ENCODE data around the gene CLN3. TPM values are rescaled to one million over a fixed set of nuclear protein-coding genes. Genes with fewer than 3 reads are reported as not detected.

The CLN3 gene
- total and polyA plus RNA-seq, 8 donors = 22.1 to 72.8 (median 25.7) TPM

DNA sequence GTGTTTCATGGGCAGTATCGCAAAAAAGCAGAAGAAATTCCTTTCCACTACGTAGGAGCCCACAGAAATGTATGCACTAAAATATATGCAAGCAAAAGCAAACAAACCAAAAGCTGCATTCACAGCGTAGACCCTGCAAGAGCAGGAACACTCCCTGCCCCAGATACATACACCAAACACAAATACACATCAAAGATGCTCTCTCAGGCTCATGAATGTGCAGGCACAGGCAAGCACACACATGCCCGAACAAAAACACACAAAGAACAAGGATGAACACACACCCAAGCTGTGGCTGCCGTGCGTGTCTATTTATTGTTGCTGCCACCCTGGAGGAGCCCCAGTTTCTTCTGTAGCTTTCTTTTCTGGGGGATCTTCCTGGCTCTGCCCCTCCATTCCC is 45.2 kb upstream of the CLN3 start:
- Histone ChIP-seq H3K4me1 (peaks cover 16 to 54% of the 10 kb centered on the region in 2 donors), H3K9me3 (no peaks in the 10 kb centered on the region), H3K4me3 (peak overlapping the region; percentile 38 to 47), H3K36me3 (peaks cover 0 to 5% of the 10 kb centered on the region in 2 donors), H3K27ac (peak overlapping the region in 1 of 2 donors; percentile 92), H3K27me3 (no peaks in the 10 kb centered on the region)
- intact Hi-C loops (cut with DNase I) = no loop called here
- ATAC-seq (no peak), DNase-seq (no peak)
- TF ChIP-seq, protein P1, sequence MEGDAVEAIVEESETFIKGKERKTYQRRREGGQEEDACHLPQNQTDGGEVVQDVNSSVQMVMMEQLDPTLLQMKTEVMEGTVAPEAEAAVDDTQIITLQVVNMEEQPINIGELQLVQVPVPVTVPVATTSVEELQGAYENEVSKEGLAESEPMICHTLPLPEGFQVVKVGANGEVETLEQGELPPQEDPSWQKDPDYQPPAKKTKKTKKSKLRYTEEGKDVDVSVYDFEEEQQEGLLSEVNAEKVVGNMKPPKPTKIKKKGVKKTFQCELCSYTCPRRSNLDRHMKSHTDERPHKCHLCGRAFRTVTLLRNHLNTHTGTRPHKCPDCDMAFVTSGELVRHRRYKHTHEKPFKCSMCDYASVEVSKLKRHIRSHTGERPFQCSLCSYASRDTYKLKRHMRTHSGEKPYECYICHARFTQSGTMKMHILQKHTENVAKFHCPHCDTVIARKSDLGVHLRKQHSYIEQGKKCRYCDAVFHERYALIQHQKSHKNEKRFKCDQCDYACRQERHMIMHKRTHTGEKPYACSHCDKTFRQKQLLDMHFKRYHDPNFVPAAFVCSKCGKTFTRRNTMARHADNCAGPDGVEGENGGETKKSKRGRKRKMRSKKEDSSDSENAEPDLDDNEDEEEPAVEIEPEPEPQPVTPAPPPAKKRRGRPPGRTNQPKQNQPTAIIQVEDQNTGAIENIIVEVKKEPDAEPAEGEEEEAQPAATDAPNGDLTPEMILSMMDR (IDR thresholded peaks at IDR 0.05) = no peak

DNA sequence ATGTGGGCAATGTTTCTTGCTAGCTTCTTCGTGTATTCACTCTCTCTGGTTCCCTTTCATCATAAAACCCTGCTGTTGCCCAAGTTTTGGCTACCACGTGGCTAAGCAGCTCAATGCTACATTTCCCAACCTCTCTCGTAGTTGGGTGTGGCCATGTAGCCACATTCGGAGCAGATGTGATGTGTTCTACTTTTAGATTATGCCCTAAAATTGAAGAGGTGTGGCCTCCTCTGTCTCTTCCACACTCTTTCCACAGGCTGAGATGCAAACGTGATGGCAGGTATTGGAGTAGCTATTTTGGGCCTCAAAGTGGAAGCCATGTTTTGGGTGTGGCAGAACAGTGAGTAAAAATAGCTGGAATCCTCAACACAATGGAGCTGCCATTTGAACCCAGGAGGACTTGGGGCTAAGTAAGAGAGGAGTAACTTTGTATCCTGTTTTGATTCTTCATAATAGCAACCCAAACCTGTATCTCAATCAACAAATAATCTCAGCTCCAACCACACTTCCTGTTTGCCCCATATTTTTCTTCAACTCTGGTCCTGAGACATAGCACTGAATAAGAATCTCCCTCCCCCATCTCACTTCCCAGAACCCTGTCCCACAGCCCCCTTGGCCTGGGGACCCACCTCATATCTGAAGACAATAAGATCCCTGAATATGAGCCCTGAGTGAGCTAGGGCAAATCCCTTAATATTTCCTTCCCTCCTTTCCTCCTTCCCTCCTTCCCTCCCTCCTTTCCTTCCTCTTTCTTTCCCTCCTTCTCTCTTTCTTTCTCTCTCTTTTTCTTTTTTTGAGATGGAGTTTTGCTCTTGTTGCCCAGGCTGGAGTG is 42.9 kb upstream of the CLN3 start:
- H3K27ac ChIP-seq = peak overlapping the region; percentile 50 to 83
- H3K9me3 ChIP-seq = no peaks in the 10 kb centered on the region
- peak; percentile 1 for ATAC-seq
- no peak overlapping the region for H3K4me3 ChIP-seq
- H3K4me1 ChIP-seq = peaks cover 20 to 60% of the 10 kb centered on the region in 2 donors
- DNase-seq = peak in 1 of 4 donors; percentile 75
- H3K36me3 ChIP-seq = peaks cover 0 to 5% of the 10 kb centered on the region in 2 donors
- intact Hi-C loops (cut with DNase I) = no loop called here
- no peaks in the 10 kb centered on the region for H3K27me3 ChIP-seq
- TF ChIP-seq, protein P1 (IDR thresholded peaks at IDR 0.05) = no peak

DNA sequence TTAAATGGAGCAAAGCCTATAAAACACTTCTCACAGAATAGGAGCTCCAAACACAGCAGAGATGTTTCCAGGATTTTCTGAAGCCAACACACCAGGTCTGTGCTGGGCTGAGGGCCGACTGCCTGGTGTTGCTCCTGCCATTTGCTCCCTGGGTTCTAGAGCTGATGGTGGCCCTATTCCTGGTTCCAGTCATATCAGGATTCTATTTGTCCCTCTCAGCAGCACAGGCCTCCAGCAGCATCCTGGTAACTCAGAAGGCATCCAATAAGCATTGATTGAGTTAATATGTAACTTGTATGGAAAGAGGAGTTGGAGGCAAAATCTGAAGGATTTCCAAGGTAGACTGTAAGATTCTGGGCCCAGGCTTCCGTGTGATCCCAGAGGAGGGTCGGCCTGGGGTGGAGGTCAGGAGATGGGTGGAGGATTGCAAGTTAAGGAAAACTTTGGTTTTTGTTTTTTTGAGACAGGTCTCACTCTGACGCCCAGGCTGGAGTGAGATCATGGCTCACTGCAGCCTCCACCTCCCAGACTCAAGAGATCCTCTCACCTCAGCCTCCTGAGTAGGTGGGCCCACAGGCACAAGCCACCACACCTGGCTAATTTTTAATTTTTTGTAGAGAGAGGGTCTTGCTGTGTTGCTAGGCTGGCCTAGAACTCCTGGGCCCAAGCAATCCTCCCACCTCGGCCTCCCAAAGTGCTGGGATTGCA is 41.2 kb upstream of the CLN3 start:
- peaks cover 0 to 5% of the 10 kb centered on the region in 2 donors for H3K36me3 ChIP-seq
- no peak overlapping the region for H3K4me3 ChIP-seq
- TF ChIP-seq, protein P1 (IDR thresholded peaks at IDR 0.05) = no peak
- no peaks in the 10 kb centered on the region for H3K9me3 ChIP-seq
- DNase-seq = no peak
- H3K4me1 ChIP-seq = peaks cover 20 to 54% of the 10 kb centered on the region in 2 donors
- H3K27ac ChIP-seq = peak overlapping the region; percentile 65 to 83
- no peak for ATAC-seq
- H3K27me3 ChIP-seq = no peaks in the 10 kb centered on the region
- intact Hi-C loops (cut with DNase I) = no loop called here

DNA sequence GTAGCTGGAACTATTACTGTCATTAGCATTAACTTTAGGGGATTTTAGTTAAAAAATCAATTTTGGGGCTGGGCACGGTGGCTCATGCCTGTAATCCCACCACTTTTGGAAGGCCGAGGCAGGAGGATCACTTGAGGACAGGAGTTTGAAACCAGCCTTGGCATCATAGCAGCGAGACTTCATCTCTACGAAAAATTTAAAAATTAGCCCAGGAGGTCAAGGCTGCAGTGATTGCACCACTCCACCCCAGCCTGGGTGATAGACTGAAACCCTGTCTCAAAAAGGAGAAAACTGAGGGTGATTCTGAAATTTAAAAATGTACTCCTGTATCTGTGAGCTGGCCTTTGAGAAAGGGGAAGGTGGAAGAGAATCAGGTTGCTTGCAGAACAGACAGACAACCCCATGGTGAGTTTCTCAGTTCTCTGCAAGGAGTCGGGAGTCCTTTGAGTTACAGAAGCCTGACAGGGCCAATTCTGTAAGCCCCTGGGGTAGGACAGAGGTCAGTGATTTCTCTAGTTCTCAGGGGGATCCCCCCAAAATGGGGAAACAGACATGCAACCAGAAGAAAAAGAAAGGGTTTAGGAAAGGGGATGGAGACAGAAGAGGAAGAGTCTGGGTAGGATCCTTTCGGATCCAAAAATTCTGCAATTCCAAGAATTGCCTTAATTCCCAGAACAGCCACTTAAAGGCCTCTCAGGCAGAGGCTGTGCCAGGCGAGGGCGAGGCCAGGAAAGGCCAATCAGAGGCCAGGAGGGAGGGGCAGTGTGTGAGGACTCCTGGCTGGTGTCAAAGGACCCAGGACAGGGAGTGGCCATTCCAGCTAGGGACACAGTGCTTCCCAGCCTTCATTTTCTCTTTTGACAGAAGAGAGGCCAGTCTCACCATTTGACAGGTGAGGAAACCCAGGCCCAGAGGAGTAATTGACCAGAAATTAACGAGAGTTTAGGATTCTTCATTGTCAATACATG is 40.2 kb upstream of the CLN3 start:
- DNase-seq = peak in 3 of 4 donors; percentile 21 to 91 (median 87)
- intact Hi-C loops (cut with DNase I) = no loop called here
- peaks cover 18 to 52% of the 10 kb centered on the region in 2 donors for H3K4me1 ChIP-seq

More for the DNA sequence above, 40.2 kb upstream of the CLN3 start:
- TF ChIP-seq, protein P1 (IDR thresholded peaks at IDR 0.05) = no peak
- Histone ChIP-seq H3K27ac (peak overlapping the region; percentile 65 to 83), H3K27me3 (no peaks in the 10 kb centered on the region), H3K36me3 (peaks cover 0 to 5% of the 10 kb centered on the region in 2 donors), H3K9me3 (no peaks in the 10 kb centered on the region), H3K4me3 (no peak overlapping the region)
- peak; percentile 98 for ATAC-seq

All from left lung (tissue), 10 donors.